HG02973 (cell line): ENCODE results near the gene GLI3.

Experiments used
- ATAC-seq: cut with Tn5 transposase; IDR thresholded peaks from one replicate; pipeline ENCODE4 v1.9.1; 2021; ENCODE audit warnings: moderate library complexity; ENCODE audit not compliant: unreplicated experiment

Gene GLI3

DNA sequence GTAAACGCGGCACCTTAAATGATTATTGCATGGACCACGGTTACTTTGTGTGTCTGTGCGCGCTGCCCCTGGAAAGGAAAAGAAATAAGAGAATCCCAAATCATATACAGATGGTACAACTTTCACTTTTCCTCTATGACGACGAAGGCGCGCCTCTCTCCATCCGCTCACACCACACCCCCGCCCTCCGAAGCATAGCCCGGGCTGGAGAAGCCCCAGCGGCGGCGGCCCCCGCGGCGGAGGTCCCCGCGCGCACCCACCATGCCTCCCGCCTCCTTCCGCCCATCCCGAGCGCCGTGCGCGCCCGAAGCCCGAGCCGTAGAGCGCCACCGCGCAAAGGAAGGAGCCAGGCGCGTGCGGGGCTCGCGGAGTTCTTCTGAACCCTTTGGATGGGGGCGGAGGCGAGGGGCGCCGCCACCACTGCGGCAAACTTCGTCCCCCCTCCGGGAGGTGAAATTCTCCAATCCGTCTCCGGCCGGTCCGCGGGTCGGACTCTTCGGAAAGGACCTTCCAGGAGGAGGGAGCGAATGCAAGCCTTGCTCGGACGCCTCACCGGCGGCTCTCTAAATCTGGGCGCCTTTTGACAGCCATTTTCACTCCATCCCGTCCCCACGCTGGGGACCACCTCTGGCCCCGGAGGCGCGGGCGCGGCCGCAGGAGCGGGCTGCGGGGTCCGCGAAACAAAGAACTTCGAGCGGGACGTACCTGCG lies 588 bp downstream of the GLI3 start:
- peak; percentile 10 for ATAC-seq

GRCh38 chr7:42235741-42236161 lies 1.3 kb downstream of the GLI3 start:
- ATAC-seq, result no peak

DNA sequence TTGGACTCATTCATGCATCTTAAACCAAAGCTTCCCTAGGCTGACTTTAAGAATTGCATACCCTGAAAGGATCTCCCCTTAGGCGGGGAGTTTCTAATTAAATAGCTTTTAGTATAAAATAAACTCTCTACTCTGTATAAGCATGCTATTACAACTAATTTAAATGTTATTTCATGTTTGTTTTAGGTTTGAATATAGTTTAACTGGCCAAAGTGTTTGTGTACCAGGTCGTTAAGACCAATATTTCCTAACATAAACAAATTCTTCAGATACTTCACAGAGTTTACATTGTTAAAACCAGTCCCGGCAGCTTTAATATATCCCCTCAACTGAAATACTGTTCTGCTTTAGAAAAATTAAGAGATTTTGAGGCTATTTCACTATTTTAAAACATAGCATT lies 2.3 kb downstream of the GLI3 start:
- ATAC-seq, result no peak

DNA sequence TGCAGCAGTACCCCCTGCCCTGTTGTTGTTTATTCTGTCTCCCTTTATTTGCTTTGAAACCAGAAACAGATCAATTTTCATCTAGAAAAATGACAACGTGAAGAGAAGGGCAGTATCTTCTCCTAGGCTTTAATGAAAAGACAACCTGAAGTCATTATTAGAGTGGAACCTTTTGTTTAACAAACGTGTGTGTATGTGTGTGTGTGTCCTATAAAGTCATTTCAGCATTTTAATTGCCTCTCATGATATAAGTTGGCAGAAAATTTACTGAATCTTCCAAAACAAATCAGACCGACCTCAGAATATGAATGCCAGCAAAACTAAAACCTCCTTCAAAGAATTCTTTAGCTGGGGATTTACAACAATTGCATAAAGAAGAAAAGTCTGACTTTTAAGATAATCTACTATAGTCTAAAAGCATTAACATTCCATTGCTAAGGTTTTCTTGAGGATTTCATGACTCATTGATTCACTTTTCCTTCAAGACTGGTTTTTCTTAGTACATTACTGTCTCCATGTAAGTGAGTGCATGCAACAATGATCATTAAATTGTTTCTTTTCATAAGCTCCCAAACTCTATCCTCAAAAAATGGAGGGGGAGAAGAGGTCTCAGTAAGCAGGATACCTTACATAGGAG lies 3.2 kb downstream of the GLI3 start:
- ATAC-seq, result no peak

- no peak for ATAC-seq
These were observed 3.8 kb downstream of the GLI3 start for GRCh38 chr7:42233171-42233570.

GRCh38 chr7:42232275-42232674 lies 4.7 kb downstream of the GLI3 start:
- ATAC-seq, result no peak

DNA sequence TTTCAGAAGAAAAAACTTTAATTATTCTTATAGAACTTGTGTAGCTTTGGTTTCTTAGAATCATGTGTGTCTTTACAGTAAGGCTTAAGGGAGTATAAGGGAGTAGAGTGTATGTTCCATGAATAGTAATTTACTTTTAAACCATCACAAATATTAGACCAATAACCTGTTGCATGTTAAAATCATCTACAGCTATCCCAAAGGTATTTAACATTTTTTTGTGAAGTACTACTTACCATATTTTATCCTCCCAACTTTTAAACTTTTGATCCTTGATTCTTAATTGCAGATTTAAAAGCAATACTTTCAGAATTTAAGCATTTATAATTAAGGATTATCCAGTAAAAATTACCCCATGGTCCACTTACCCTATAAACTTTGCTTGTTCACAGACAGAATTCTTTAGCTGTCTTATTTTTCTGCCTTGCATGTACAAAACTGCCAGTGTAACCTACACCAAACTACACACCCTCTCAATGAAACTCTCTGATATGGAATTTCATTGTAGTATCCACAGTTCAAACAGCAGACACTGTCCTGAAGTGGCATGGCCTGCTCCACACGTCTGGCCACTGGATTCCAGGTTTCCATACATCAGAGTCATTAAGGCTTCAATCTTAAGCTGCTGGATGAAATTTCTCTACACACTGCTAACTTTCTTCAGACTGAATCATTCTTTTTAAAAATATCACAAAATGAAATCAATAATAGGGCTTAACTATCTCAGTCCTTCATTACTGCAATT lies 5.8 kb downstream of the GLI3 start:
- ATAC-seq, result no peak

- peak; percentile 35 for ATAC-seq
These were observed 8.9 kb downstream of the GLI3 start for GRCh38 chr7:42227936-42228591.

DNA sequence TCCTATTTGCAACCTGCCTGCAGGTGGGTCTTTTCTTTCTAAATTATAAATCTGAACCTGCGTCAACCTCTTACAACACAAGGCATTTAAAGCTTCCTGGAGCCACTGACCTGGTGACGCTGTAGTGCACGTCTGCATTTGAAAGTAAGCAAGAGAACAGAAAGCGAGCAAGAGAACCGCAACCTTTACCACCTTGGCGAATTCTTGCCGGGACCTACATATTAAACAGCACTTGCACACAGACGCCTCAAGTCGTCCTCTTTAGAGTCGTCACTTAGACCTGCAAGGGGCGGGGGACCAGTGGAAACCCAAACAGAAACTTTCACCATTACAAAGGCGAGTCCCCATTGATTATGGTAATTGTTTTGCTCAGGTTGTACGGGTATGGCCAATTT lies 9.5 kb downstream of the GLI3 start:
- ATAC-seq, result peak; percentile 77

DNA sequence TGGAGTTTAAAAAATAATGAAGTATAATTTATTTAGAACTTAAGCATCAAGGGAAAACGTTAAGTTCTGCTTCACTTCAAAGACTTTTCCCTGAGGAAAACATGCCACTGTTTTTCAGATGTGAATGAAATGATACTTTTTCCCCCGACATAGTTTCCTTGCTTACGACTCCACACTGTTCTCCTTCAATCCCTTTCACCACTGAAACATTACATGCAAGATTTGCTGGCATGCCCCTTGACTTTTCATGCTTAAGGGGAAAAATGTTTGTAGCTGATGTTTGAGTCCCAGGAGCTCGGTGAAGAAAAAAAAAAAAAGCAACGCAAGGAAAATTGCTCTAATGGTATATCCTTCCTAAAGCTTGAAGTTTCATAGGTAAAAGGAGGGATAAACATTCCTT lies 10.0 kb downstream of the GLI3 start:
- no peak for ATAC-seq

DNA sequence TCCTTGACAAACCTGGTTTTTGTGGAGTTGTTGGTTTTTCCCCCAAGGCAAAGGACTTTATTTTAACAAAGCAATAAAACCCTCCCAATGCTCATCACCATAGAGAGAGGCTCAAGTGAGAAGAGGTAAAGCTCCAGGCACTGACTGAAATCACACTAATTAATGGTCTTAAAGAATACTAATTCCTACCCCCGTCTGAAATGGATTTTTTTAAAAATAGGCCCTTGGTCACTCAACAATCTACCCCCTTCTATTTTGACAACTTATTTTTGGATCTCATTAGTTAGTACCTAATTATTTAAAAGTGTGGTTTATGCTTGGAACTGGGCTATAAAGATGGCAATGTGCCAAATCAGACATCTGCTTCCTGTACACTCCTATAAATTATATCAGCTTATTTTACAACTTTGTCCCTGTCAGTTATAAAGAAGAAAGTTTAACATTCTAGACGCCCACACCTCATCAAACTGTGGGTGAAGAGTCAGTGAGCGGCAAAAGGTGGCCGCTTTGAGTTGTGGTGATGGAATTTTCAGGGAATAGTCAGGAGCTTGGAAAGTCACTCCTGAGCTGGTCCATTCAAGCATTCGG lies 10.6 kb downstream of the GLI3 start:
- ATAC-seq, result no peak

DNA sequence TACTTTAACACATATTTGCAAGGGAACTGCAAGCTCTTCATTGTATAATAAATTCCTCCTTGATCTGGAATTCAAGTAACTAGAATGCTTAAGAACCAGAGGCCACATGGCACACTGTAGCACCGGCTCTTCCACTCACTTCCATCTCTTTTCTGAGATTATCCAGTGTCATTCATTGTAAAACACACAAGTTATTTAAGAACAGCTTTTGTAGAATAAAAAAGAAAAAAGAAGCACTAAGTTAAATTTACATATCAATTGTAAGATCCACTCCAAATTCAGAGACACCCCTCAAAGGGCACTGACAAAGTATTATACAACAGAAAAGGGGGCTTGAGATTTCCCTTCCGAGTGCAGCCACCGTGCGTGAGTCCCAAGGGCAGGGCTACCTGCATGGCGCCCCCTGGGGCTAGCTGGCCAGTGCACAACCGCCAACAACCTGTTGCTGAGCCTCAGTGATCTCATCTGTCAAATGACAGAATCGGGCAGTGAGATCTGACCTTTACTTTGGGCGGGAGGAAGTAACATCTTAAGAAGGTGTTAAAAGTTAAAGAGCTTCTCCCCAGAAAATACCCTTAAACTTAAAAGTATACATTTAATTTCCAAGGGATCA lies 12.5 kb downstream of the GLI3 start:
- no peak for ATAC-seq

DNA sequence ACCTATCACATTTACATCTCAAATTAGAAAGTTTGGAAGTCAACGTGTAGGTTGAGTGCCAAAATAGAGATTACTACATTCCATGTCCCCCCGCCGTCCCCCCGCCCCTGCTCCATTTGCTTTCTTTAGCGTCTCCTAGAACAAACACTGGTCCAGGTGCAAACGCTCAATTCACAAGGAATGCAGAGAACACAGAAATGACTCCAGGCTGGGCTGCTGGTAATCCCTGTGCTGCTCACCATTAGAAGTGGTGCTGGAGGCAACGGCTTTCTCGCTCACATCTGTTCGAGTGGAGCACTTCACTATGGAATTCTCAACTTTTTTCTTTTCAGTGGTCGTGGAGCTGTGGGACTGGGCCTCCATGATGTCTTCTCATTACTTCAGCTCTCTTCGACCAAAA lies 14.1 kb downstream of the GLI3 start:
- ATAC-seq, result no peak

DNA sequence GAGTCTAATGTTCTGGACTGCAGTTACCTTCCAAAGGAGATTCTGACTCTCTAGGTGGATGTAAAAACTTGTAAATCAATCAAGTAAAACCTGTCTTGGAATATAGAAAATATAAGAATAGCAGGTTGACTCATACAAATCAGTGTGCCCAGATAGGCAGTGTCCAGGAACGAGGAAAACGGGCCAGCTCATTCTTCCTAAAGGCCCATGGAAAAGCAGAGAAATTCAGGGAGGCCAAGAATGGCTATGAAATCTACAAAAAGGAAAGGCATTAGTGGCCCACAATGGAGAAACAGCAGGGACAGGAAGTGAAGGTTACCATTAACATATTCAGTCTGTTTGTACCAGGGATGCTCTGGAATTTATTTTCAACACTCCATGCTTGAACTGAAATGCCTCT lies 14.9 kb downstream of the GLI3 start:
- ATAC-seq, result no peak

DNA sequence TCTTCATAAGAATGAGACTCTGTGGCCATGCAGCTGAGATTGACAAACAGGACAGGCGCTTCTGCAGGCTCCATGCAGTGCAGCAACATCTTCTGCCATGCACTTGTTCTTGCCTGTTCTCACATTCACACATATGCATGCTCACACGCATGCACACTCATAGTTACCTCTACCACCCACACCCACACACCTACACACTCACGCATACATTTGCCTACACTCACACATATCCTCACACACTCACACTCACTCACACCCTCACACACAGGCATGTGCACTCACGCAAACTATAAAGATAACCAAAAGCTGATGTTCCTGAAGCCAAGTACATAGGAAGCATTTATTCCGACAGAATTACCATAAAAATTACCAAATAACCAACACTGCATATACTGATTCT lies 15.7 kb downstream of the GLI3 start:
- no peak for ATAC-seq

- ATAC-seq, result no peak
These were observed 17.6 kb downstream of the GLI3 start for GRCh38 chr7:42219447-42219846.

DNA sequence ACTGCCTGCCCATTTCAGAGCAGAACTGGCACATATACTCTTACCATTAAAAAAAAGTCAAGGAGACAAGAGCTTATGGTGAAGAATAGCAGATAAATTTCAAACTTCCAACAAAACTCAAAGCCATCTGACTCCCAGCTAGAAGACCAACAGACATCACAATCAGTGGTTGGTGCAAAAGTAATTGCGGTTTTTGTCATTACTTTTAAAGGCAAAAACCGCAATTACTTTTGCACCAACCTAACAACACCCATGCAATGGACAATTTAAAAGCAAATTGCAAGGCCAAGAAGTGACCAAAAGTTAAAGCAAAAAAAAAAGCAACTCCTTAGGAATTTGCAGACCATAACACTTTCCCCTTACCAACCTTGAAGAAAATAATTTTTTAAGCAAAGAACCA lies 18.8 kb downstream of the GLI3 start:
- no peak for ATAC-seq

GRCh38 chr7:42217548-42217947 lies 19.5 kb downstream of the GLI3 start:
- no peak for ATAC-seq

DNA sequence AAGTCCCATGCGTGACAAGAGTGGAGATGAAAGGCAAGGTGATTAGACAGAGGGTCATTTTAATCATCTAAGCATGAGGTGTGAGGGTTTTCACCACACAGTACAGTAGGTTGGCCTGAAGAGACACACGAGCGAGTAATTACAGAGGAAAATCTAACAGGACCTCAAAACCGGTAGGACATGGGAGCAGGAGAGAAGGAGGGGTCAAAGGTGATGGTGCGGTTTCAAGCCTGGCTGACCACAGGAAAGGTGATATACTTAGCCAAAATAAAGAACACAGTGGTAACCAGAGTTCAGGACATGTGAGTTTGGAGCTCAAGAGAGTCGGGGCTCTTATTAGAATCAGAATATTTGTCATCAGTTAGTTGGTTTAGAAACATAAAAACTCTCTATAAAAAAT lies 20.0 kb downstream of the GLI3 start:
- ATAC-seq, result no peak

DNA sequence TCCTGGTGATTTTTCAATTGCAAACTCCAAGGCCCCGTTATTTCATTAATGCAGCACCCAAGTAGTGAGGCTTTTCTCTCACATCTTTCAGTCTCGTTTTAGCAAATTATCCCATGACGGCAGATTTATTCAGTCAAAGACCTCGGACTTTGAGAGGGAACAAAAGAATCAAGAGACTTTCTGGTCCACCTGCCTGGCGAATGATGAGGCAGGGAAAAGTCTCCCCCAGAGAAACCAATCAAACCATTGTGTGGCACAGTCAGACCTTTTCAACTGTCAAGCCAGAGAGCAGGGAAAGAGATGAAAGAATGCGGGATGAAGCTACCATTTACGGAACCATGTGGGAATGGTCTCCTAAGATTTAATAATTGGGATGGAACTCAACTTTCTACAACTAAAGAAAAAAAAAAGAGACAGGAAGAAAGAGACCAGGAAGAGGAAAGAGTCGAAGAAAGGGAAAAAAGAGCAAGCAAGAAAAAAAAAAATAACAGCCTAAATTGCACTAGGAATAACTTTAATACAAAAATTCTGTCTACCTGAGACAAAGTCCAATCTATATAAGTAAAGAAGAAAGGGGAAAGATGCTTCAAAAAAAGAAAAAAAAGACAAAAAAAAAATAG lies 22.8 kb downstream of the GLI3 start:
- ATAC-seq, result no peak
